Muscle layer of duodenum (tissue), 2 donors: Measurements from ENCODE around the gene SLC39A11.

Source experiments
- H3K27ac ChIP-seq: one replicate; pipeline ENCODE4 v1.7.0; 2013; ENCODE audit warnings: mild to moderate bottlenecking, low read length
- H3K27me3 ChIP-seq: one replicate; pipeline ENCODE4 v1.7.0; 2013; ENCODE audit warnings: low read depth, mild to moderate bottlenecking, control low read depth, low read length
- H3K36me3 ChIP-seq, 2 donors: one replicate each; pipeline ENCODE4 v1.7.0; 2013; ENCODE audit warnings: low read length in 2 of 2, control low read depth in 1 of 2, mild to moderate bottlenecking in 1 of 2; ENCODE audit not compliant: insufficient read depth in 2 of 2, control insufficient read depth in 1 of 2
- H3K4me1 ChIP-seq, 2 donors: one replicate each; pipeline ENCODE4 v1.7.0; 2013; ENCODE audit warnings: low read length in 2 of 2, mild to moderate bottlenecking in 2 of 2, control low read depth in 1 of 2, moderate library complexity in 1 of 2; ENCODE audit not compliant: insufficient read depth in 2 of 2, control insufficient read depth in 1 of 2
- H3K4me3 ChIP-seq, 2 donors: one replicate each; pipeline ENCODE4 v1.7.0; 2013; ENCODE audit warnings: low read length in 2 of 2, low read depth in 1 of 2, mild to moderate bottlenecking in 1 of 2
- H3K9me3 ChIP-seq, 2 donors: one replicate each; pipeline ENCODE4 v1.7.0; 2013; ENCODE audit warnings: low read length in 2 of 2, control low read depth in 1 of 2, mild to moderate bottlenecking in 1 of 2; ENCODE audit not compliant: control insufficient read depth in 1 of 2
- donor health status: healthy.

The SLC39A11 gene

GRCh38 chr17:72812823-72813222 lies 279.7 kb downstream of the SLC39A11 start:
- Histone ChIP-seq H3K4me3 (no peak overlapping the region), H3K9me3 (peaks cover 4 to 13% of the 10 kb centered on the region in 2 donors), H3K27me3 (no peaks in the 10 kb centered on the region), H3K36me3 (peaks cover 0 to 4% of the 10 kb centered on the region in 2 donors), H3K27ac (no peak overlapping the region), H3K4me1 (no peaks in the 10 kb centered on the region)

DNA sequence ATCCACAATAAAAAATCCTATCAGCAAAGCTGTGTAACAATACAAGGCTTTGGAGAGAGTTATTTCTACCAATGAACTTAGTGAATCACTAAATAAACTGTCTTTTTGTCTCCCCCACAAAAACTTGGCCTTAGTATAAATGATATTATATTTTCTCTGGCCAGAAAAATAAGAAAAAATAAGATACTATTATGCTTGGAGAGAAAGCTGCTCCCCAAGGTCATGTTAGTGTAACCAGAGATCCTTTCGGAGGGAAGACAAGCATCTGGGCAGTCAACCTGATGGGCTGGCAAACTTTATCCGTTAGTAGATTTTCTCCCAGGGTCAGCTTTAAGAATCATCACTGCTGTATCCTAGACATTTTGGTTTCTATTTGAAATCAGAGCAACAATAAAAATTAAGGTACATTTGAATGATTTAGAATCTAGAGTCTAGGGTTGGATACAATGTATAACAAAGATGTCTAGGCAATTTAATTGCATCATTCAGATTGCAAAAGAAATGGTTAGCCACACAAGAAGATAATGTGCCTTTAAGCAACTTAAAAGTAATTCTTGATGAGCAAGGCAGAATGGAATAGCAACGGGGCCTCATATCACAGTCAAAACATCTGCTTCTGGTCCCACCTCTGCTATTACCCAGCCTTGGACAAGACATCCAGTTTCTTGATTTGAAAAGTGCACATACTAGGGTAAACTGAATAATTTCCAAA lies 280.4 kb downstream of the SLC39A11 start:
- Histone ChIP-seq H3K4me3 (no peak overlapping the region), H3K9me3 (peaks cover 4 to 13% of the 10 kb centered on the region in 2 donors), H3K27me3 (no peaks in the 10 kb centered on the region), H3K36me3 (peaks cover 0 to 4% of the 10 kb centered on the region in 2 donors), H3K4me1 (no peaks in the 10 kb centered on the region), H3K27ac (no peak overlapping the region)

- Histone ChIP-seq H3K4me1 (no peaks in the 10 kb centered on the region), H3K36me3 (peaks cover 0 to 4% of the 10 kb centered on the region in 2 donors), H3K9me3 (peaks cover 4 to 13% of the 10 kb centered on the region in 2 donors), H3K4me3 (no peak overlapping the region), H3K27me3 (no peaks in the 10 kb centered on the region), H3K27ac (no peak overlapping the region)
Measured at GRCh38 chr17:72810991-72811508, 281.4 kb downstream of the SLC39A11 start.

- Histone ChIP-seq H3K4me1 (no peaks in the 10 kb centered on the region), H3K9me3 (peaks cover 1 to 6% of the 10 kb centered on the region in 2 donors), H3K36me3 (no peaks in the 10 kb centered on the region), H3K27ac (no peak overlapping the region), H3K4me3 (no peak overlapping the region), H3K27me3 (no peaks in the 10 kb centered on the region)
Measured at GRCh38 chr17:72806011-72806410, 286.5 kb downstream of the SLC39A11 start.

DNA sequence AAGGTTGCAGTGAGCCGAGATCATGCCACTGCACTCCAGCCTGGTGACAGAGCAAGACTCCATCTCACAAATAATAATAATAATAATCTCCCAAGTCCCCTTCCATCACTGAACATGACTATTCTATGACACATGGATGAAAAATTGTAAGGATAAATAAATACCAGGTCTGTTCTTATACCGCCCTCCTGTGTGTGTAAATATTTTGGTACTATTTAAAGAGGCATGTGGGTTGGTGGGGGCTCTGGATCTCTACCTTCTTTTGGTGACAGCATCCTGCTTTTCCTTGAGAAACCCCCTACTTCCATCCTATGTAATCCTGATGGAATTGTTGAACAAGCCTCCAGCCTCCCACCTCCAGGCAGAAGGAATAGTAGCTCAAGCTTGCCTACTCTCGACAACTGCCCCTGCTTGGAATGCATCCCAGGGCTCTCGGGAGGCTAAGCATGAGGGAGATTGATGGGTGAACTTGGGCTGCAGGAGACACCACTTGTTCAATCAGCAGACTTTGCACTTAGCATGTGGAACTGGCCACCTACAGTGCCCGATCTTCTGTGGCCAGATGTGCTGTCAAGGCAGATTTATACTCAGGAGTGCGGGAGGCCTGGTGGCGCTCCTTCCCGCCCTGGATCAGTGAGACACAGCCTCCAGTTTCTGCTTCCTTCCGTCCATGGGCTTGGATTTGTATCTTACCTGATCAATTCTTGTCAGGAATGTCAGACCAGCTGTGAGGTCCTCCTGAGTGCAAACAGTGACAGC lies 287.4 kb downstream of the SLC39A11 start:
- H3K4me3 ChIP-seq, result no peak overlapping the region
- H3K4me1 ChIP-seq, result no peaks in the 10 kb centered on the region
- peaks cover 0 to 8% of the 10 kb centered on the region in 2 donors for H3K9me3 ChIP-seq
- H3K36me3 ChIP-seq, result no peaks in the 10 kb centered on the region
- H3K27ac ChIP-seq, result no peak overlapping the region
- no peaks in the 10 kb centered on the region for H3K27me3 ChIP-seq

GRCh38 chr17:72802726-72803125 lies 289.8 kb downstream of the SLC39A11 start:
- peaks cover 0 to 16% of the 10 kb centered on the region in 2 donors for H3K9me3 ChIP-seq
- no peak overlapping the region for H3K27ac ChIP-seq
- no peaks in the 10 kb centered on the region for H3K4me1 ChIP-seq
- H3K36me3 ChIP-seq, result peaks cover 0 to 4% of the 10 kb centered on the region in 2 donors
- H3K4me3 ChIP-seq, result no peak overlapping the region
- H3K27me3 ChIP-seq, result no peaks in the 10 kb centered on the region

- Histone ChIP-seq H3K36me3 (peaks cover 0 to 20% of the 10 kb centered on the region in 2 donors), H3K9me3 (peaks cover 3 to 36% of the 10 kb centered on the region in 2 donors)
Measured at GRCh38 chr17:72797142-72797541, 295.3 kb downstream of the SLC39A11 start.

GRCh38 chr17:72795941-72796340 lies 296.5 kb downstream of the SLC39A11 start:
- Histone ChIP-seq H3K4me3 (no peak overlapping the region), H3K27ac (no peak overlapping the region), H3K4me1 (no peaks in the 10 kb centered on the region), H3K9me3 (peaks cover 3 to 34% of the 10 kb centered on the region in 2 donors), H3K27me3 (no peaks in the 10 kb centered on the region), H3K36me3 (peaks cover 0 to 21% of the 10 kb centered on the region in 2 donors)

More at GRCh38 chr17:72797142-72797541, 295.3 kb downstream of the SLC39A11 start:
- H3K4me3 ChIP-seq, result no peak overlapping the region
- H3K27me3 ChIP-seq, result no peaks in the 10 kb centered on the region
- no peak overlapping the region for H3K27ac ChIP-seq
- H3K4me1 ChIP-seq, result no peaks in the 10 kb centered on the region

DNA sequence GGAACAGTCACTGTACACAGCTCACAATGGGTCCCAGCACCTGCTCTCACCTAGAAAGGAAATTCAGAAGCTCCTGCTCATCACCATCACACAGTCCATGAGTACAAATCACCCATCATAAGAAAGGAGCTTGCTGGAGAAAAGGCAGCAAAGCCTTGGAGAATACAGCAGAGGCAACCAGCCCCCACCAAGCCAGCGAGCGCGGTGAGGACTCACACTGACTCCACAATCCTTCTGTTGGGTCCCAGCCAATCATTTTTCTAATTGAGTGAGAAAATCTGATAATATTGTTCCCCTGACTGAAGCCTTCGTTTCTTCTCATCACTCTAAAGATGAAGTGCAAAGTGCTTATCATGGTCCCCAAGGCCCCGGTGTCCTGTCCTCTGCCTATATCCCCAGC lies 298.3 kb downstream of the SLC39A11 start:
- Histone ChIP-seq H3K27me3 (no peaks in the 10 kb centered on the region), H3K36me3 (peaks cover 0 to 21% of the 10 kb centered on the region in 2 donors), H3K4me1 (no peaks in the 10 kb centered on the region), H3K27ac (no peak overlapping the region), H3K4me3 (no peak overlapping the region), H3K9me3 (peaks cover 3 to 28% of the 10 kb centered on the region in 2 donors)

GRCh38 chr17:72792771-72793170 lies 299.7 kb downstream of the SLC39A11 start:
- H3K27me3 ChIP-seq, result no peaks in the 10 kb centered on the region
- peaks cover 3 to 23% of the 10 kb centered on the region in 2 donors for H3K9me3 ChIP-seq
- no peak overlapping the region for H3K4me3 ChIP-seq
- H3K36me3 ChIP-seq, result peaks cover 0 to 17% of the 10 kb centered on the region in 2 donors
- H3K4me1 ChIP-seq, result no peaks in the 10 kb centered on the region
- H3K27ac ChIP-seq, result no peak overlapping the region

GRCh38 chr17:72790190-72790589 lies 302.3 kb downstream of the SLC39A11 start:
- Histone ChIP-seq H3K27me3 (no peaks in the 10 kb centered on the region), H3K36me3 (peaks cover 0 to 12% of the 10 kb centered on the region in 2 donors)

More at GRCh38 chr17:72790190-72790589, 302.3 kb downstream of the SLC39A11 start:
- no peaks in the 10 kb centered on the region for H3K4me1 ChIP-seq
- H3K27ac ChIP-seq, result no peak overlapping the region
- no peak overlapping the region for H3K4me3 ChIP-seq
- H3K9me3 ChIP-seq, result peaks cover 0 to 21% of the 10 kb centered on the region in 2 donors
